Mesendoderm (in vitro differentiated cells): Measurements from ENCODE around the gene IL22RA2.
"Not testable (repeated sequence)": the region's sequence is repeated elsewhere in the genome, so short reads cannot be mapped to it uniquely, and the experiment has no call there.

Source experiments
- DNase-seq: peaks from one replicate; pipeline ENCODE4 v3.0.0; 2013
- H2AK5ac ChIP-seq: 2 replicates; pipeline ENCODE4 v1.6.1; 2013; ENCODE audit warnings: low read length, inconsistent platforms
- H2BK120ac ChIP-seq: 2 replicates; pipeline ENCODE4 v1.6.1; 2013; ENCODE audit warnings: low read depth, mild to moderate bottlenecking, low read length, moderate library complexity, mixed read lengths
- H2BK15ac ChIP-seq: replicated peaks from 2 replicates; pipeline ENCODE4 v1.6.1; 2013; ENCODE audit warnings: low read depth, mild to moderate bottlenecking, moderate library complexity
- H2BK5ac ChIP-seq: 2 replicates; pipeline ENCODE4 v1.6.1; 2013; ENCODE audit warnings: low read length, inconsistent platforms
- H3K18ac ChIP-seq: 2 replicates; pipeline ENCODE4 v1.6.1; 2013; ENCODE audit warnings: mild to moderate bottlenecking, low read length, mixed read lengths
- H3K23ac ChIP-seq: one replicate; pipeline ENCODE4 v1.6.1; 2013; ENCODE audit warnings: low read length
- H3K27ac ChIP-seq: 2 replicates; pipeline ENCODE4 v1.5.1; 2013; ENCODE audit warnings: low read depth, mild to moderate bottlenecking, inconsistent platforms, low read length, moderate library complexity
- H3K27me3 ChIP-seq: 2 replicates; pipeline ENCODE4 v1.6.1; 2013; ENCODE audit warnings: low read length, control low read depth, mild to moderate bottlenecking, inconsistent platforms; ENCODE audit not compliant: insufficient read depth, poor library complexity
- H3K36me3 ChIP-seq: 2 replicates; pipeline ENCODE4 v1.6.1; 2013; ENCODE audit warnings: low read length, inconsistent platforms; ENCODE audit not compliant: control insufficient read depth, insufficient read depth
- H3K4ac ChIP-seq: one replicate; pipeline ENCODE4 v1.6.1; 2013; ENCODE audit warnings: low read depth, mild to moderate bottlenecking, low read length, moderate library complexity
- H3K4me1 ChIP-seq: 2 replicates; pipeline ENCODE4 v1.6.1; 2013; ENCODE audit warnings: low read depth, low read length, inconsistent platforms; ENCODE audit not compliant: control insufficient read depth
- H3K4me2 ChIP-seq: 2 replicates; pipeline ENCODE4 v1.6.1; 2013; ENCODE audit warnings: low read length
- H3K4me3 ChIP-seq: 2 replicates; pipeline ENCODE4 v1.5.1; 2013; ENCODE audit warnings: mild to moderate bottlenecking, low read length
- H3K56ac ChIP-seq: one replicate; pipeline ENCODE4 v1.6.1; 2013; ENCODE audit warnings: low read length
- H3K79me1 ChIP-seq: 2 replicates; pipeline ENCODE4 v1.6.1; 2013; ENCODE audit warnings: low read length, inconsistent platforms
- H3K79me2 ChIP-seq: 2 replicates; pipeline ENCODE4 v1.6.1; 2013; ENCODE audit warnings: mild to moderate bottlenecking, low read length; ENCODE audit not compliant: control insufficient read depth, insufficient read depth
- H3K9ac ChIP-seq: 2 replicates; pipeline ENCODE4 v1.6.1; 2013; ENCODE audit warnings: low read length, inconsistent platforms
- H4K5ac ChIP-seq: one replicate; pipeline ENCODE4 v1.6.1; 2013; ENCODE audit warnings: low read length
- H4K8ac ChIP-seq: one replicate; pipeline ENCODE4 v1.6.1; 2013; ENCODE audit warnings: low read depth, mild to moderate bottlenecking, control low read depth, low read length, moderate library complexity
- WGBS: extraction: QIAGEN DNeasy Blood & Tissue Kit; methylation state at CpG from one replicate; pipeline ENCODE4 v1.1.7; 2013; ENCODE audit warnings: low lambda C conversion rate, missing lambda C conversion rate; ENCODE audit not compliant: insufficient coverage; ENCODE audit errors: extremely low coverage; 5-methylcytosine and 5-hydroxymethylcytosine counted together

IL22RA2 gene

DNA sequence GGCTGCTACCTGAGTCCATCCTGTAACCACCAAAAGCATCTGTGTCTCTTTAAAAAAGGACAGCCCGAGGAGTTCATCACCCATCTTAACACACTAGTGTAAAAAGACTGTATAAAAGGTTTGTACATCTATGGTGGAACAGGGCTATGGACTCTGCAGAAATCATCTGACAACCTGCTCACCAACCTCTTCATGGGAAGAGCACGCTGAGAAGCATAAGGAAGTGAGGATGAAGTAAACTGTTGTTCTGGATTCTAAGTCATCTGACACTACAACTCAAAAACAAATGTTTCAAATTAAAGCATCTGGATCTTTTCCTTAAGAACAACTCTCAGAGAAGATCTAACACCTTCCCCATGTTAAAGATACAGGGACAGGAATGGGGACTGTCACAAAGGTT is 40.4 kb upstream of the IL22RA2 start:
- Histone ChIP-seq H2BK120ac (no peak overlapping the region), H3K4ac (no peak overlapping the region), H3K79me1 (peaks cover 20% of the 10 kb centered on the region), H2AK5ac (no peak overlapping the region), H2BK15ac (no peak overlapping the region), H2BK5ac (no peak overlapping the region), H4K5ac (no peak overlapping the region), H3K79me2 (peaks cover 51% of the 10 kb centered on the region), H3K56ac (no peak overlapping the region), H3K27me3 (no peaks in the 10 kb centered on the region), H3K4me3 (no peak overlapping the region), H3K36me3 (no peaks in the 10 kb centered on the region), H3K4me2 (no peak overlapping the region), H3K18ac (no peak overlapping the region), H3K27ac (no peak overlapping the region), H4K8ac (no peak overlapping the region), H3K4me1 (peaks cover 4% of the 10 kb centered on the region), H3K9ac (no peak overlapping the region), H3K23ac (no peak overlapping the region)
- WGBS = no CpG with 5 or more reads among the region's 2 CpGs
- no peak for DNase-seq

DNA sequence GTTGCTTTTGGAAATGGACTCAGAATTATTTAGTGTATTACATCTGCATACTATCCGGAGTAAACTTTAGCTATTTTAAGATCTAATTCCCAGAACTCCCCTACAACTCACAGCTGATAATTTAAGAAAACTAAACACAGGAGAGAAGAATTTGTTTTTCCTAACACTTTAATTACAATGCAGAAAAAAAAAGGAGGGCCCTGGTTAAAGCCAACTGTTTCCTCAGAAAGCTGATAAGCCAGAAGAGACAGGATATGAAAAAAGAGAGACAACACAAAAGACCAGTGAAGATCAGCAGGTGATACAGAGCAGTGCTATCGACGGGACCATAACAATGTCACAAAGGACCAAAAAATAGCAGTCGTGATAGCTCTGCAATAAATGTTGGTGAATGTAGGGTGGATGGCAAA is 39.9 kb upstream of the IL22RA2 start:
- Histone ChIP-seq H2BK120ac (no peak overlapping the region), H3K23ac (no peak overlapping the region), H3K27ac (no peak overlapping the region), H2BK5ac (no peak overlapping the region), H2AK5ac (no peak overlapping the region), H3K79me1 (peaks cover 16% of the 10 kb centered on the region), H3K4ac (no peak overlapping the region), H3K36me3 (no peaks in the 10 kb centered on the region), H3K4me3 (no peak overlapping the region), H3K4me2 (no peak overlapping the region), H3K56ac (no peak overlapping the region), H4K5ac (no peak overlapping the region), H2BK15ac (no peak overlapping the region), H3K4me1 (peaks cover 4% of the 10 kb centered on the region), H3K9ac (no peak overlapping the region), H3K18ac (no peak overlapping the region), H4K8ac (no peak overlapping the region), H3K79me2 (peaks cover 46% of the 10 kb centered on the region), H3K27me3 (no peaks in the 10 kb centered on the region)
- no CpG with 5 or more reads among the region's 4 CpGs for WGBS
- DNase-seq = no peak

- H3K9ac ChIP-seq = no peak overlapping the region
- H2AK5ac ChIP-seq = no peak overlapping the region
- H3K27ac ChIP-seq = no peak overlapping the region
- H4K8ac ChIP-seq = no peak overlapping the region
- H2BK15ac ChIP-seq = no peak overlapping the region
- no peak overlapping the region for H3K4me2 ChIP-seq
- no CpG with 5 or more reads among the region's 3 CpGs for WGBS
- no peak overlapping the region for H2BK120ac ChIP-seq
- H3K36me3 ChIP-seq = no peaks in the 10 kb centered on the region
- H3K23ac ChIP-seq = no peak overlapping the region
- no peak for DNase-seq
- no peaks in the 10 kb centered on the region for H3K4me1 ChIP-seq
- H3K18ac ChIP-seq = no peak overlapping the region
- no peak overlapping the region for H3K56ac ChIP-seq
- no peak overlapping the region for H2BK5ac ChIP-seq
- H3K4ac ChIP-seq = no peak overlapping the region
- H3K79me1 ChIP-seq = peaks cover 7% of the 10 kb centered on the region
- H3K27me3 ChIP-seq = no peaks in the 10 kb centered on the region
- H3K4me3 ChIP-seq = no peak overlapping the region
- peaks cover 32% of the 10 kb centered on the region for H3K79me2 ChIP-seq
- no peak overlapping the region for H4K5ac ChIP-seq
Observed at GRCh38 chr6:137211910-137212309, 38.5 kb upstream of the IL22RA2 start.

GRCh38 chr6:137210903-137211302 is 37.5 kb upstream of the IL22RA2 start:
- no peak overlapping the region for H3K4me2 ChIP-seq
- H3K4ac ChIP-seq = no peak overlapping the region
- H3K79me2 ChIP-seq = peaks cover 23% of the 10 kb centered on the region
- H4K5ac ChIP-seq = no peak overlapping the region
- H3K56ac ChIP-seq = no peak overlapping the region
- no peak overlapping the region for H3K18ac ChIP-seq
- H3K4me3 ChIP-seq = no peak overlapping the region
- H2AK5ac ChIP-seq = no peak overlapping the region
- no peak overlapping the region for H3K9ac ChIP-seq
- H3K27me3 ChIP-seq = no peaks in the 10 kb centered on the region
- H3K79me1 ChIP-seq = peaks cover 6% of the 10 kb centered on the region
- H2BK15ac ChIP-seq = no peak overlapping the region
- H3K23ac ChIP-seq = no peak overlapping the region
- H3K36me3 ChIP-seq = no peaks in the 10 kb centered on the region
- no peaks in the 10 kb centered on the region for H3K4me1 ChIP-seq
- H2BK120ac ChIP-seq = no peak overlapping the region
- no peak for DNase-seq
- no peak overlapping the region for H2BK5ac ChIP-seq
- no peak overlapping the region for H4K8ac ChIP-seq
- H3K27ac ChIP-seq = no peak overlapping the region

DNA sequence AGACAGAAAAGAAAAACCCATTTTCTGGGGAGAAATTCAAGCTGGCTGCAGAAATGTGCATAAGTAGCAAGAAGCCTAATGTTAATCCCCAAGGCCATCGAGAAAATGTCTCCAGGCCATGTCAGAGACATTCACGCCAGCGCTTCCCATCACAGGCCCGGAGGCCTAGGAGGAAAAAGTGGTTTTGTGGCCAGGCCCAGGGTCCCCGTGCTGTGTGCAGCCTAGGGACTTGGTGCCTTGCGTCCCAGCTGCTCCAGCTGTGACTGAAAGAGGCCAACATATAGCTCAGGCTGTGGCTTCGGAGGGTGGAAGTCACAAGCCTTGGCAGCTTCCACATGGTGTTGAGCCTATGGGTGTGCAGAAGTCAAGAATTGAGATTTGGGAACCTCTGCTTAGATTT is 34.8 kb upstream of the IL22RA2 start:
- H3K18ac ChIP-seq = no peak overlapping the region
- WGBS = no CpG with 5 or more reads among the region's 7 CpGs
- H3K4me1 ChIP-seq = no peaks in the 10 kb centered on the region
- H3K4me3 ChIP-seq = no peak overlapping the region
- no peak overlapping the region for H4K5ac ChIP-seq
- peaks cover 12% of the 10 kb centered on the region for H3K79me2 ChIP-seq
- H2AK5ac ChIP-seq = no peak overlapping the region
- H3K4me2 ChIP-seq = no peak overlapping the region
- no peak overlapping the region for H3K27ac ChIP-seq
- peaks cover 4% of the 10 kb centered on the region for H3K79me1 ChIP-seq
- no peak overlapping the region for H2BK5ac ChIP-seq
- DNase-seq = no peak
- no peaks in the 10 kb centered on the region for H3K36me3 ChIP-seq
- no peak overlapping the region for H4K8ac ChIP-seq
- no peak overlapping the region for H3K23ac ChIP-seq
- no peak overlapping the region for H2BK120ac ChIP-seq
- H3K9ac ChIP-seq = no peak overlapping the region
- H2BK15ac ChIP-seq = no peak overlapping the region
- H3K56ac ChIP-seq = no peak overlapping the region
- H3K4ac ChIP-seq = no peak overlapping the region
- H3K27me3 ChIP-seq = no peaks in the 10 kb centered on the region

- H2BK5ac ChIP-seq, H3K56ac ChIP-seq, H3K4ac ChIP-seq, H3K23ac ChIP-seq, H3K4me3 ChIP-seq, H2BK15ac ChIP-seq, H2AK5ac ChIP-seq, H3K36me3 ChIP-seq, H3K27ac ChIP-seq, DNase-seq, H3K4me1 ChIP-seq, H3K27me3 ChIP-seq, H3K4me2 ChIP-seq, H4K8ac ChIP-seq, H3K79me1 ChIP-seq, H2BK120ac ChIP-seq, H3K9ac ChIP-seq, H3K18ac ChIP-seq, H4K5ac ChIP-seq: not testable (repeated sequence)
- no CpG with 5 or more reads among the region's 3 CpGs for WGBS
- H3K79me2 ChIP-seq = peaks cover 11% of the 10 kb centered on the region
Observed at GRCh38 chr6:137207457-137207856, 34.0 kb upstream of the IL22RA2 start.
